HepG2 (cell line): Measurements from ENCODE around the gene PRR20A. TPM values are rescaled to one million over a fixed set of nuclear protein-coding genes. Genes with fewer than 3 reads are reported as not detected.

Source experiments
- ATAC-seq: fragments of 200-7000 bp; cut with Tn5 transposase; 3 replicates; pipeline ENCODE4 v1.9.1; 2020; ENCODE audit warnings: mild to moderate bottlenecking, moderate library complexity
- BruUV-seq: library from RNA; stranded (reverse); fragments of 400-500 nt; replicated peaks from 2 replicates; lab custom pipeline; 2021; lab: Mats Ljungman, UMichigan
- CTCF ChIA-PET: fragments of 300-600 bp; formaldehyde crosslinking; extraction: SDS; loops from one replicate; lab custom pipeline; 2021; ENCODE audit warnings: low total read pairs, inconsistent platforms, low intra/inter-chr PET ratio; lab: Yijun Ruan, JAX
- POLR2A ChIA-PET: fragments of 350-600 bp; sonication (Branson Sonifier 250); formaldehyde crosslinking; loops from one replicate; lab custom pipeline; 2020; ENCODE audit warnings: antibody characterized with exemption, inconsistent platforms; lab: Yijun Ruan, JAX
- DNase-seq: peaks from one replicate; pipeline ENCODE4 v3.0.0-alpha.2; 2015; ENCODE audit warnings: low spot score
- FAIRE-seq: peaks from 3 replicates; lab custom pipeline; 2011; peaks lifted over from hg19 to GRCh38; lab: Jason Lieb, UNC
- H2AFZ ChIP-seq: one replicate; pipeline ENCODE4 v1.6.1; 2011; ENCODE audit warnings: low read length, inconsistent platforms
- H3K27ac ChIP-seq: fragments of 300-600 bp; 3 replicates; pipeline ENCODE4 v1.8.0; 2011; ENCODE audit warnings: mixed run types, mild to moderate bottlenecking, mixed read lengths, low read length, inconsistent platforms; ENCODE audit not compliant: insufficient read depth; ENCODE audit errors: extremely low read length
- H3K27me3 ChIP-seq, 2 experiments: fragments of 200-600 bp in 1 of 2; 2 replicates in 1 of 2; 3 replicates in 1 of 2; pipeline versions ENCODE4 v1.6.0 to v1.8.0; 2011; ENCODE audit warnings: low read length in 2 of 2, mild to moderate bottlenecking in 2 of 2, moderate library complexity in 2 of 2, inconsistent platforms in 1 of 2; ENCODE audit not compliant: insufficient read depth in 2 of 2, control insufficient read depth in 1 of 2
- H3K36me3 ChIP-seq, 2 experiments: fragments of 200-600 bp in 1 of 2; replicated peaks in 1 of 2; 2 replicates in 1 of 2; 3 replicates in 1 of 2; pipeline versions ENCODE4 v1.5.1 to v1.8.0; 2011; ENCODE audit warnings: low read length in 2 of 2, inconsistent platforms in 1 of 2; ENCODE audit not compliant: insufficient read depth in 2 of 2, control insufficient read depth in 1 of 2
- H3K4me1 ChIP-seq: 2 replicates; pipeline ENCODE4 v1.5.1; 2012; ENCODE audit warnings: low read length, inconsistent platforms; ENCODE audit not compliant: insufficient read depth
- H3K4me2 ChIP-seq: 2 replicates; pipeline ENCODE4 v1.6.0; 2011; ENCODE audit warnings: low read depth, low read length, inconsistent platforms
- H3K4me3 ChIP-seq, 3 experiments: fragments of 200-600 bp in 1 of 3; sonication (generic), shearing (Covaris generic) in 1 of 3; replicated peaks in 1 of 3; 2 replicates each; pipeline ENCODE4 v1.5.1; 2011 to 2016; ENCODE audit warnings: low read length in 3 of 3, inconsistent platforms in 2 of 3, low read depth in 2 of 3, mild to moderate bottlenecking in 2 of 3, control low read depth in 1 of 3, mixed read lengths in 1 of 3; ENCODE audit not compliant: insufficient read depth in 1 of 3
- H3K79me2 ChIP-seq: one replicate; pipeline ENCODE4 v1.6.1; 2011; ENCODE audit warnings: low read length, inconsistent platforms; ENCODE audit not compliant: insufficient read depth
- H3K9ac ChIP-seq: 2 replicates; pipeline ENCODE4 v1.6.0; 2011; ENCODE audit warnings: mild to moderate bottlenecking, low read depth, low read length, inconsistent platforms; ENCODE audit not compliant: insufficient read depth
- H3K9me3 ChIP-seq: 2 replicates; pipeline ENCODE4 v1.5.1; 2012; ENCODE audit warnings: mild to moderate bottlenecking, low read length
- H4K20me1 ChIP-seq: 2 replicates; pipeline ENCODE4 v1.6.0; 2011; ENCODE audit warnings: inconsistent platforms, mild to moderate bottlenecking, low read length, moderate library complexity; ENCODE audit not compliant: insufficient read depth
- ADNP ChIP-seq: sonication (generic); formaldehyde crosslinking; IDR thresholded peaks from 2 replicates; pipeline ENCODE4 v1.4.0; 2020; ENCODE audit warnings: missing genetic modification reagents
- CCDC6 ChIP-seq: sonication (generic); formaldehyde crosslinking; IDR thresholded peaks from 2 replicates; pipeline ENCODE4 v1.8.1; 2022; ENCODE audit warnings: mild to moderate bottlenecking, missing genetic modification reagents, moderate library complexity
- HMGXB3 ChIP-seq: sonication (generic); formaldehyde crosslinking; IDR thresholded peaks from 2 replicates; pipeline ENCODE4 v1.4.0; 2020; ENCODE audit warnings: missing genetic modification reagents, borderline replicate concordance
- HNF1A ChIP-seq, 2 experiments: sonication (generic) in 1 of 2; formaldehyde crosslinking in 1 of 2; IDR thresholded peaks; 2 replicates each; pipeline versions ENCODE4 v1.4.0 to v1.6.1; 2016 to 2020; ENCODE audit warnings: borderline replicate concordance in 1 of 2, low read depth in 1 of 2, mild to moderate bottlenecking in 1 of 2, missing genetic modification reagents in 1 of 2
- RBM22 ChIP-seq: fragments of 200-400 bp; formaldehyde crosslinking; optimal IDR thresholded peaks from 2 replicates; pipeline ENCODE3; 2017; ENCODE audit warnings: mild to moderate bottlenecking, low read length, moderate library complexity
- SMAD9 ChIP-seq: sonication (generic); formaldehyde crosslinking; IDR thresholded peaks from 2 replicates; pipeline ENCODE4 v1.5.1; 2020; ENCODE audit warnings: mild to moderate bottlenecking, missing genetic modification reagents
- SRY ChIP-seq: sonication (generic); formaldehyde crosslinking; IDR thresholded peaks from 2 replicates; pipeline ENCODE4 v1.8.0; 2022; ENCODE audit warnings: mild to moderate bottlenecking, missing genetic modification reagents
- ZNF263 ChIP-seq: sonication (generic); formaldehyde crosslinking; IDR thresholded peaks from 2 replicates; pipeline ENCODE4 v1.4.0; 2020; ENCODE audit warnings: missing genetic modification reagents
- ZNF441 ChIP-seq: sonication (generic); formaldehyde crosslinking; IDR thresholded peaks from 2 replicates; pipeline ENCODE4 v1.7.0; 2021; ENCODE audit warnings: missing genetic modification reagents, borderline replicate concordance
- ZSCAN22 ChIP-seq: sonication (generic); formaldehyde crosslinking; IDR thresholded peaks from 2 replicates; pipeline ENCODE4 v1.4.0; 2020; ENCODE audit warnings: mild to moderate bottlenecking, missing genetic modification reagents
- WGBS: methylation state at CpG from one replicate; pipeline ENCODE4 v1.1.6; 2017; ENCODE audit warnings: low lambda C conversion rate; 5-methylcytosine and 5-hydroxymethylcytosine counted together
- in situ Hi-C: cut with HindIII; loops from 2 replicates; pipeline ENCODE4 v1.10.0; 2017; ENCODE audit warnings: low pct_unique_long_range_greater_than_20kb; ENCODE audit not compliant: extremely low pct_ligation_motif_present
- intact Hi-C: fragments of 100-400 bp; cut with micrococcal nuclease; formaldehyde crosslinking; loops from one replicate; pipeline ENCODE4 v1.10.0; 2022; ENCODE audit not compliant: unreplicated experiment
- polyA plus RNA-seq, 8 experiments: library from polyadenylated mRNA; depleted of rRNA in 3 of 8; stranded (reverse) in 7 of 8; unstranded in 1 of 8; fragments of >200 nt; fragmentation: Illumina TruSeq in 4 of 8; extraction: Trizol in 4 of 8; gene quantifications; 2 replicates each; pipeline versions ENCODE4 v1.2.1 to v1.2.3, GENCODE V29; 2011 to 2016; ENCODE audit warnings: low read depth in 4 of 8, missing spikeins in 1 of 8, mixed read lengths in 1 of 8; ENCODE audit not compliant: insufficient read depth in 1 of 8
- total RNA-seq, 5 experiments: library from RNA; depleted of rRNA; stranded (reverse); fragments of >200 nt; fragmentation: Illumina TruSeq; extraction: Trizol; gene quantifications; 2 replicates each; pipeline ENCODE4 v1.2.3, GENCODE V29; 2016; ENCODE audit warnings: low read depth in 1 of 5

PRR20A gene
- total and polyA plus RNA-seq, 2 of the 13 experiments (the other 11 are each of a cell fraction or from before 2014, with no cell fraction given) = not detected

GRCh38 chr13:57123681-57124080 lies 17.0 kb upstream of the PRR20A start:
- FAIRE-seq (no peak), DNase-seq (no peak), ATAC-seq (no peak)
- WGBS = 21% methylated on average over 1 of the region's 1 CpG
- intact Hi-C loops = no loop called here
- POLR2A ChIA-PET = no interaction called here
- Histone ChIP-seq H3K4me2 (no peak overlapping the region), H3K4me3 (no peak overlapping the region), H3K4me1 (no peaks in the 10 kb centered on the region), H3K27me3 (no peaks in the 10 kb centered on the region), H2AFZ (no peak overlapping the region), H3K9ac (no peak overlapping the region), H3K79me2 (no peaks in the 10 kb centered on the region), H3K9me3 (peaks cover 57% of the 10 kb centered on the region), H3K36me3 (no peaks in the 10 kb centered on the region), H3K27ac (no peak overlapping the region), H4K20me1 (no peaks in the 10 kb centered on the region)
- no TSS peak for BruUV-seq
- CTCF ChIA-PET = no interaction called here
- TF ChIP-seq HNF1A (IDR thresholded peaks at IDR 0.05; ENCODE audit: low read depth) = no peak
- no peak for TF ChIP-seq HNF1A (CRISPR knock-in tag; IDR thresholded peaks at IDR 0.05; ENCODE audit: borderline replicate concordance)
- in situ Hi-C loops = loop anchor here (25.0 kb wide), 1 partner anchor 89 kb away; no protein-coding TSS in a partner anchor

DNA sequence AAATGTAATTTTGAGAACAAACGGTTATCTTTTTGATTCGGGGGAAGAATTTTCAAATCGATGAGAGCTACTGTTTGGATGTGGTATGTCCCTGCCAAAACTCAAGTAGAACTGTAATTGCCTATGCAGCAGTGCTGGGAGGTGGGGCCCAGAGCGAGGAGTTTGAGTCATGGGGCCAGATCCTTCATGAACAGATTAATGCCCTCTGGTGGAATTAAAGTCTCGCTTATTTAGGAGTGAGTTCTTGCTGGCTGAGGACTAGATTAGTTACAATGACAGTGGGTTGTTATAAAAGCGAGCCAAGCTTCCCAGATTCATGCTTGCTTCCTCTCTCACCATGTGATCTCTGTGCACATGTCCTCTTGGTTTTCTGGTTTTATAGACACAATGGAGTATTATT lies 11.8 kb upstream of the PRR20A start:
- DNase-seq (no peak), ATAC-seq (no peak), FAIRE-seq (no peak)
- intact Hi-C loops = no loop called here
- Histone ChIP-seq H3K27ac (no peak overlapping the region), H3K4me2 (no peak overlapping the region), H3K4me3 (no peak overlapping the region), H3K4me1 (no peaks in the 10 kb centered on the region), H3K9me3 (peaks cover 54% of the 10 kb centered on the region), H3K9ac (no peak overlapping the region), H3K27me3 (no peaks in the 10 kb centered on the region; a peak in 1 of 5 replicates), H2AFZ (no peak overlapping the region), H3K36me3 (no peaks in the 10 kb centered on the region), H3K79me2 (no peaks in the 10 kb centered on the region), H4K20me1 (no peaks in the 10 kb centered on the region)
- WGBS = 39% methylated on average over 6 of the region's 6 CpGs
- CTCF ChIA-PET = no interaction called here
- no TSS peak for BruUV-seq
- in situ Hi-C loops = no loop called here
- POLR2A ChIA-PET = no interaction called here
- TF ChIP-seq HMGXB3 (no peak), SRY (CRISPR knock-in tag) (no peak), ADNP (CRISPR knock-in tag) (no peak), ZNF441 (CRISPR knock-in tag) (no peak), SMAD9 (CRISPR knock-in tag) (no peak), ZNF263 (CRISPR knock-in tag) (no peak), RBM22 (no peak), ZSCAN22 (no peak), CCDC6 (CRISPR knock-in tag) (no peak)
